Stimulated activated CD8-positive, alpha-beta memory T cell treated with anti-CD3 and anti-CD28 coated beads, Interleukin-7, amount 100 ng/mL, for 24 hours (primary cell): ENCODE data around the gene PCYT2.

ENCODE experiments used
- DNase-seq: peaks from one replicate; pipeline ENCODE4 v3.0.0-alpha.2; 2020; ENCODE audit warnings: low read depth

PCYT2 gene

GRCh38 chr17:81912441-81913309, 1.5 kb upstream of the PCYT2 start:
- no peak for DNase-seq

- no peak for DNase-seq
These were observed 770 bp upstream of the PCYT2 start for GRCh38 chr17:81911969-81912368.

- DNase-seq = no peak
These were observed 341 bp downstream of the PCYT2 start for GRCh38 chr17:81910840-81911276.

GRCh38 chr17:81909966-81910839, 996 bp downstream of the PCYT2 start:
- DNase-seq = no peak

GRCh38 chr17:81909231-81909630, 2.0 kb downstream of the PCYT2 start:
- no peak for DNase-seq

GRCh38 chr17:81908793-81909192, 2.4 kb downstream of the PCYT2 start:
- DNase-seq = no peak

GRCh38 chr17:81907219-81908145, 3.7 kb downstream of the PCYT2 start:
- DNase-seq = no peak

- DNase-seq = no peak
These were observed 4.6 kb downstream of the PCYT2 start for GRCh38 chr17:81906476-81907218.

- DNase-seq = no peak
These were observed 5.2 kb downstream of the PCYT2 start for GRCh38 chr17:81905993-81906392.

- no peak for DNase-seq
These were observed 5.7 kb downstream of the PCYT2 start for GRCh38 chr17:81905424-81905875.

- DNase-seq = no peak
These were observed 6.4 kb downstream of the PCYT2 start for GRCh38 chr17:81904600-81905423.

GRCh38 chr17:81903896-81904599, 7.2 kb downstream of the PCYT2 start:
- DNase-seq = no peak

GRCh38 chr17:81903415-81903831, 7.8 kb downstream of the PCYT2 start:
- no peak for DNase-seq

- no peak for DNase-seq
These were observed 8.4 kb downstream of the PCYT2 start for GRCh38 chr17:81902653-81903414.

- no peak for DNase-seq
These were observed 9.1 kb downstream of the PCYT2 start, which contains the start of gene NPB for GRCh38 chr17:81902023-81902652. Gene NPB (plus strand): TSS chr17:81902238. CDS start chr17:81902278, 40 bp downstream.

- DNase-seq = no peak
These were observed 9.8 kb downstream of the PCYT2 start for GRCh38 chr17:81901167-81902022.

- DNase-seq = no peak
These were observed 10.9 kb downstream of the PCYT2 start for GRCh38 chr17:81900181-81900820.
